Dendritic cell treated with granulocyte-macrophage colony-stimulating factor and Interleukin-4, amounts not matched to agents 40 ng/mL and 50 ng/mL, for 4 days (primary cell): ENCODE results near the gene NR0B2.
"Not testable (repeated sequence)": the region's sequence is repeated elsewhere in the genome, so short reads cannot be mapped to it uniquely, and the experiment has no call there.

Experiments used
- H3K27ac Mint-ChIP-seq: one replicate; pipeline ENCODE4 v1.8.0; 2022; ENCODE audit warnings: mild to moderate bottlenecking, mixed read lengths
- H3K27me3 Mint-ChIP-seq: one replicate; pipeline ENCODE4 v1.8.0; 2022; ENCODE audit warnings: mild to moderate bottlenecking, mixed read lengths
- H3K36me3 Mint-ChIP-seq: one replicate; pipeline ENCODE4 v1.8.0; 2022; ENCODE audit warnings: low read depth, mixed read lengths
- H3K4me1 Mint-ChIP-seq: one replicate; pipeline ENCODE4 v1.8.0; 2022; ENCODE audit warnings: low read depth, mixed read lengths
- H3K4me3 Mint-ChIP-seq: one replicate; pipeline ENCODE4 v1.8.0; 2022; ENCODE audit warnings: mild to moderate bottlenecking, moderate library complexity, mixed read lengths
- H3K9me3 Mint-ChIP-seq: one replicate; pipeline ENCODE4 v1.8.0; 2022; ENCODE audit warnings: mixed read lengths
- intact Hi-C: fragments of 100-400 bp; cut with micrococcal nuclease; formaldehyde crosslinking; loops from one replicate; pipeline ENCODE4 v1.15.0; 2022

Gene NR0B2

DNA sequence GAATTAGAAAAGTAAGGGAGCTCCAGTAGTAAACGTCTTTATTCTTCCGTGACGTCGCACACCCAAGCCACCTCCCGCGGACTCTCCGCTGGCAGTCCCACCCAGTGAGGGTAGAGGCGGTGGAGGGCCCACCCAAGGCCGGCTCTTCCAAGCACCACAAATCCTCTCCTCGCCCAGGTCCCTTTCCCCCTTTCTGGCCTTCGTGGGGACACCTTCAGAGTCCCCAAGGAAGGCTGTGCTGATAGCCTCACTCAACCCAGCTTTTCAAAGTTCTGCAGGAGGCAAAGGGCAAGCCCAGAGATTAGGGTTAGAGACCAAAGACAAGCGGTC, 23.3 kb downstream of the NR0B2 start:
- H3K4me1 Mint-ChIP-seq: peaks cover 37% of the 10 kb centered on the region
- no peaks in the 10 kb centered on the region for H3K9me3 Mint-ChIP-seq
- peaks cover 95% of the 10 kb centered on the region for H3K36me3 Mint-ChIP-seq
- intact Hi-C loops: no loop called here
- no peaks in the 10 kb centered on the region for H3K27me3 Mint-ChIP-seq
- peak overlapping the region; percentile 95 for H3K27ac Mint-ChIP-seq
- H3K4me3 Mint-ChIP-seq: peak overlapping the region; percentile 96

DNA sequence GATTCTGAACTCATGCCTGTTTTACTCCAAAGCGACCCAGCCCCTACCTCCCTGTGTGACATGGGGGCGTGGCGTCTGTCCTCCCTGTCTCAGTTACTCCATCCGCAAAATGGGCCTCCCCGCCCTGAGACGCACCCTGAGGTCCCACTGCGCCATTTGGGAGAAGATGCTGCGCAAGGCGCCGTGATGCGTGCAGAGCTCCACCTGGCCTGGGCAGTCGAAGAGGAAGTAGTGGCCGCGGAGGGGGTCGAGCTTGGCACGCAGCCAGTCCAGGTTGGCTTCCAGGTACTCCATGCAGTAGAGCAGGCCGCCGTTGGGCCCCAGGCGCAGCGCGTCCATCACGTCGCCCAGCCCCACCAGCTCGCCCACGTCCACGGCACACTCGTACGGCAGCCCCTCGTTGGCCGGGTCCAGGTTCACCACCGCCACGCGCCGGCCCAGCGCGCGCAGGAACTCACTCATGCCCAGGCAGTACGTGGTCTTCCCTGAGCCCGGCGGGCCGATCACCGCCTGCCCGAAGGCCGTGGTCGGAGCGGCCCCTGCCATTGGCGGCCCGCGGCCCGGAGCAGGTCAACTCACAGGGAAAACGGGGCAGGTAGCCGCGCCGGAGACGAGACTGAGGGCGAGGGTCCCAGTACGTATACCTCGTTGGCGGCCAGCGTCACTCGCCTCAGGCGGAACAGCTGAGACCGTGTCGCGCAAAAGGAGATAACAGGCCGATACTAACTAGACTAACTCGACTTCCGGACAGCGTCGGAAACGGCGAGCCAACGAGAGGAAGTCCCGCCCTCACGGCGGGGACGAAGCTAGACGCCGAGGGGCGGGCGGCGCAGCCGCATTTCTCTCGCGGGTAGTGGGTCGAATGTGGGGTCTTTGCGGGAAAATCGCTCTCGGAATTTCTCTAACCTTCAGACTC, 24.0 kb downstream of the NR0B2 start, which contains the start of gene GPN2:
Gene GPN2, minus strand, starts transcription at position 733 of the 916 bp plus-strand sequence. Its CDS starts 187 bp downstream, at position 546.
- intact Hi-C loops: no loop called here
- H3K4me1 Mint-ChIP-seq: peaks cover 36% of the 10 kb centered on the region
- no peaks in the 10 kb centered on the region for H3K27me3 Mint-ChIP-seq
- no peaks in the 10 kb centered on the region for H3K9me3 Mint-ChIP-seq
- peaks cover 95% of the 10 kb centered on the region for H3K36me3 Mint-ChIP-seq
- peak within 1 kb of the TSS; percentile 95 for H3K27ac Mint-ChIP-seq
- peak within 1 kb of the TSS; percentile 96 for H3K4me3 Mint-ChIP-seq

DNA sequence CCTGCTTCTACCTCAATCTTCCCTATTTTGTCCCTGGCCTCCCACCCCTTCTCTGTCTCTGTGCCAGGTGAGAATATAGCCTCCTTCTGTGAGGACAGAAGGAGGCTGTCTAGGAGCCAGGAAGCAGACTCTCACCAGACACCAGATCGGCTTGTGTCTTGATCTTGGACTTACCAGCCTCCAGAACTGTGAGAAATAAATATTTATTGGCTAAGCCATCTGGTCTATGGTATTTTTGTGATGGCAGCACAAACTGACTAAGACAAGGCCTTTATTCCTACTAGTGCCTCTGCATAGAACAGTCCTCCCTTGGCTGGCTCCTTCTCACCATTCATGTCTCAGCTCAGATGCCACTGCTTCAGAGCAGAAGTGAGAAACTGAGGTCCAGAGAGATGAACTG, 25.5 kb downstream of the NR0B2 start:
- Mint-ChIP-seq H3K27me3 (no peaks in the 10 kb centered on the region), H3K4me3 (no peak overlapping the region), H3K27ac (no peak overlapping the region), H3K9me3 (no peaks in the 10 kb centered on the region), H3K4me1 (peaks cover 30% of the 10 kb centered on the region), H3K36me3 (peaks cover 95% of the 10 kb centered on the region)
- intact Hi-C loops: no loop called here

DNA sequence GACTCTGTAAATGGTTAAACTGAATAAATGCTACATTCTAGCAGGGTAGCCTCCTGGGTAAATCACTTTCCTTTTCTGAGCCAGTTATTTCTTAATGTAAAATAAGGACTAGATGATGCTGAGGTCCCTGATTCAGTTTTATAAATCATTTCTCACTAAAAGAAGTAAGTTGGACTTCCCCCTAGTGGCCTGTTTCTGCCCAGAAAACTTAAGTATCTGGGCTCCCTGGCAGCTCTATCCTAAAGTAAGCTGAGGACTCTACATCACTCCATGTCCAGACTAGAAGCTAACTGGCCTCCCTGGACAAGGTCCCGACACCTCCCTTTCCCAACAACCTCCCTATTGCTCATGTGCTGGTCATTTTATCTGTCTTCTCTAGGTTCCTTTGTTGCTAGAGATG, 26.6 kb downstream of the NR0B2 start:
- intact Hi-C loops: no loop called here
- no peaks in the 10 kb centered on the region for H3K9me3 Mint-ChIP-seq

DNA sequence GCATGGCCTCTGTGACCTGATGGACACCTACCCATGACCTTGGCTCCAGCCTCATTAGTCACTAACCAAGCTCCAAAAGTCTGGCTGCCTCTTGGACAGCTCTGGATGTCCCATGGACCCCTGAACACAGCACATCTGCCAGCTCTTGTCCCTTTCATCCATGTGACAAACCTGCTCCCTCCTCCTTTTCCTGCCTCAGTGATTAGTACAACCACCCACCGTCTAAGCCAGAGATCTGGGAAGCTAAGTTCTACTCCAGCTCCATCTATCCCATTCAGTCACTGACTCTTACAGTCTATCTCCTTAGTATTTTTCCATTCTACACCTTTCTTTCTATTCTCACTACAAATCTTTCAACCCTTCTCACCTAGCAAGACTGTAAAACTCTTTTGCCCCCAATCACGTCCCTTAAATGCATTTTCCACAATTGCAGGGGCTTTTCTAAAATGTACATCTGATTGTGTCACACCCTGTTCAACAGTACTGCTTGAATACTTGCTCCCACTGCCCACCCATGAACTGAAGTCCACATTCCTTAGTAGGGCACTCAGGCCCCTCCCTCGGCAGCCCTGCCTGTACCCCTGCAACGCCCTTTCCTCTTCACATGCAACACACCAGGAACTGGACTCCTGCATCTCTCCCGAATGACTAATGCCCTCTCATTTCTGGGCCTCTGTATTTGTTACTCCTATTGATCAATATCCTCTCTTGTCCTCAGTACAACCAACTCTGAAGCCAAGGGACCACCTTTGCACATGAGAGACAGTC, 30.9 kb downstream of the NR0B2 start:
- H3K4me3 Mint-ChIP-seq: no peak overlapping the region
- H3K4me1 Mint-ChIP-seq: peaks cover under 1% of the 10 kb centered on the region
- H3K36me3 Mint-ChIP-seq: peaks cover 94% of the 10 kb centered on the region
- no peaks in the 10 kb centered on the region for H3K27me3 Mint-ChIP-seq
- H3K27ac Mint-ChIP-seq: no peak overlapping the region
- intact Hi-C loops: no loop called here
- no peaks in the 10 kb centered on the region for H3K9me3 Mint-ChIP-seq

More for the DNA sequence above, 26.6 kb downstream of the NR0B2 start:
- Mint-ChIP-seq H3K27ac (no peak overlapping the region), H3K4me1 (peaks cover 30% of the 10 kb centered on the region), H3K27me3 (no peaks in the 10 kb centered on the region), H3K36me3 (peaks cover 95% of the 10 kb centered on the region), H3K4me3 (no peak overlapping the region)

DNA sequence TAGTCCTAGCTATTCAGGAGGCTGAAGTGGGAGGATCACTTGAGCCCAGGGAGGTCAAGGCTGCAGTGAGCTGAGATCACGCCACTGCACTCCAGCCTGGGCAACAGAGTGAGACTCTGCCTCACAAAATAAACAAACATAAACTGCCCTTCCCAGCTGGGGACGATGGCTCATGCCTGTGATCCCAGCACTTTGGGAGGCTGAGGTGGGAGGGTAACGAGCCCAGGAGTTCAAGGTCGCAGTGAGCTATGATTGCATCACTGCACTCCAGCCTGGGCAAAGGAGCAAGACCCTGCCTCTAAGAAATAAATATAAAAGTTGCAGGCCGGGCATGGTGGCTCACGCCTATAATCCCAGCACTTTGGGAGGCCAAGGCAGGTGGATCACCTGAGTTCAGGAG, 32.2 kb downstream of the NR0B2 start:
- intact Hi-C loops, H3K27me3 Mint-ChIP-seq, H3K9me3 Mint-ChIP-seq, H3K4me1 Mint-ChIP-seq, H3K27ac Mint-ChIP-seq, H3K4me3 Mint-ChIP-seq: not testable (repeated sequence)
- peaks cover 92% of the 10 kb centered on the region for H3K36me3 Mint-ChIP-seq

DNA sequence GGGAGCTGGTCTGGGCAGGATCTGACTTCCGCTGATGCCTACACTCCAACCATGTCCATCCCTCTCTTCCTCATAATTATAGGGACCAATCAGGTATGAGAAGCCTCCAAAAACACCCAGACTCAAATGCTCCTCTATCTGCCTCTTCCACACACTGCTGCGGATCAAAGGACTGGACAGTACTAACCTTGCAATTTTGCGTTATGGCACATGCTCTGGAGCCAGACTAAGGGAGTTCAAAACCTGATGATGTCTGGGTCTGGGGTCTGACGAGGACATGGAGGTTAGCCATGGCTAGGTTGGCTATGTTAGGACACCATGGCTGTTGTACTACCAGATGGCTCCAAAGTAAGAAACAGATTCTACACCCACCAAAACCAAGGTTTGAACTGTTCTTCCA, 34.0 kb downstream of the NR0B2 start:
- intact Hi-C loops: loop anchor here (5.0 kb wide), 1 partner anchor 67 kb away; no protein-coding TSS in a partner anchor
- no peaks in the 10 kb centered on the region for H3K9me3 Mint-ChIP-seq
- H3K27ac Mint-ChIP-seq: no peak overlapping the region
- H3K27me3 Mint-ChIP-seq: no peaks in the 10 kb centered on the region
- H3K4me3 Mint-ChIP-seq: no peak overlapping the region
- no peaks in the 10 kb centered on the region for H3K4me1 Mint-ChIP-seq
- peaks cover 88% of the 10 kb centered on the region for H3K36me3 Mint-ChIP-seq

DNA sequence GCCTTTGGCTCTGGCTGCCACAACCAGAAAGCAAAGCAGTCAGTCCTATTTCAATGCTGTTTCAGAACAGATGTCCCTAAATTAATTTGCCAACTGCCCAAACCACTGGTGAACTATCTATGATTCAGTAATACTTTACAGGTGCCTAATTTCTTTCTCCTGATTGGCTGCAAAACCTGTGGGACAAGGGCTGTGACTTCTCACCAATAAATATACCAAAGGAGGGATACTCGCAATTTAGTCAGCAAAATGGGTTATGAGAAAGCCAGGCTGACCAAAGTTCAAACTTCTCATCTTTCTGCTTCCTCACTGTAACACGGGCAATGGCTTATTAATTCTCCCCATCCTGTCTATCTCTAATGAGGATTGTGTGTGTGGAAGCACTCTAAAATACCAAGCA, 36.4 kb downstream of the NR0B2 start:
- no peak overlapping the region for H3K27ac Mint-ChIP-seq
- no peaks in the 10 kb centered on the region for H3K9me3 Mint-ChIP-seq
- H3K4me3 Mint-ChIP-seq: no peak overlapping the region
- no peaks in the 10 kb centered on the region for H3K4me1 Mint-ChIP-seq
- H3K36me3 Mint-ChIP-seq: peaks cover 63% of the 10 kb centered on the region
- no peaks in the 10 kb centered on the region for H3K27me3 Mint-ChIP-seq
- intact Hi-C loops: loop anchor here (5.0 kb wide), 1 partner anchor 65 kb away; no protein-coding TSS in a partner anchor

DNA sequence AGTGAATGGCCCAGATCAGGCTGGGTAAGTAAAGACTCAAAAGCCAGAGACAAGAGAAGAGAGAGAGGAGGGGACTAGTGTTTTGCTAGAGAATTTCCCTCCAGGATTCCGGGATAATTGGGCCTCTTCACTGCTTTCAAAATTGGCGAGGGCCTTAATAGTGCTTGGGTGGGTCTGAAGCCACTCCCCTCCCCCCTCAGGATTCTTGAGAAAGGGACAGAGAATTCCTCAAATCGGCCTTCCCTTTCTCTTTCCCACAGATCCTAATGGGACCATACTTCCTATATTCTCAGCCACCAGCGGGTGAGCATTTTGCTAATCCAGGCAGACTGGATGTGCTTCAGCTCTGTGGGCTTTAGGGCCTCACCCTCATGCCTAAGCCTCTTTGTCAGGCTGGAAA, 38.9 kb downstream of the NR0B2 start:
- Mint-ChIP-seq H3K4me3 (no peak overlapping the region), H3K27ac (no peak overlapping the region), H3K9me3 (no peaks in the 10 kb centered on the region), H3K27me3 (no peaks in the 10 kb centered on the region), H3K36me3 (peaks cover 40% of the 10 kb centered on the region), H3K4me1 (no peaks in the 10 kb centered on the region)
- intact Hi-C loops: loop anchor here (5.0 kb wide), 1 partner anchor 63 kb away; no protein-coding TSS in a partner anchor

DNA sequence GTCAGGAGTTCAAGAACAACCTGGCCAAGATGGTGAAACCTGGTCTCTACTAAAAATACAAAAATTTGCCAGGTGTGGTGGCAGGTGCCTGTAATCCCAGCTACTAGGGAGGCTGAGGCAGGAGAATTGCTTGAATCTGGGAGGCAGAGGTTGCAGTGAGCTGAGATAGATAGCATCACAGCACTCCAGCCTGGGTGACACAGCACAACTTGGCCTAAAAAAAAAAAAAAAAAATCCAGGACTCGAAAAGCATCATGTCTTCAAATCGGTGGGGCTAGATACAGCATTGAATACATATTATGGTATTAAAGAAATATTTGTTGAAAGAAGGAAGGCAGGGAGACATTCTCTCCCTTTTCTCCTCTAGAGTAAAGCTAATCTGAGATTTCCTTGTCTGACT, 40.7 kb downstream of the NR0B2 start:
- H3K4me3 Mint-ChIP-seq, H3K4me1 Mint-ChIP-seq, H3K27me3 Mint-ChIP-seq, intact Hi-C loops, H3K27ac Mint-ChIP-seq, H3K9me3 Mint-ChIP-seq: not testable (repeated sequence)
- H3K36me3 Mint-ChIP-seq: peaks cover 25% of the 10 kb centered on the region

DNA sequence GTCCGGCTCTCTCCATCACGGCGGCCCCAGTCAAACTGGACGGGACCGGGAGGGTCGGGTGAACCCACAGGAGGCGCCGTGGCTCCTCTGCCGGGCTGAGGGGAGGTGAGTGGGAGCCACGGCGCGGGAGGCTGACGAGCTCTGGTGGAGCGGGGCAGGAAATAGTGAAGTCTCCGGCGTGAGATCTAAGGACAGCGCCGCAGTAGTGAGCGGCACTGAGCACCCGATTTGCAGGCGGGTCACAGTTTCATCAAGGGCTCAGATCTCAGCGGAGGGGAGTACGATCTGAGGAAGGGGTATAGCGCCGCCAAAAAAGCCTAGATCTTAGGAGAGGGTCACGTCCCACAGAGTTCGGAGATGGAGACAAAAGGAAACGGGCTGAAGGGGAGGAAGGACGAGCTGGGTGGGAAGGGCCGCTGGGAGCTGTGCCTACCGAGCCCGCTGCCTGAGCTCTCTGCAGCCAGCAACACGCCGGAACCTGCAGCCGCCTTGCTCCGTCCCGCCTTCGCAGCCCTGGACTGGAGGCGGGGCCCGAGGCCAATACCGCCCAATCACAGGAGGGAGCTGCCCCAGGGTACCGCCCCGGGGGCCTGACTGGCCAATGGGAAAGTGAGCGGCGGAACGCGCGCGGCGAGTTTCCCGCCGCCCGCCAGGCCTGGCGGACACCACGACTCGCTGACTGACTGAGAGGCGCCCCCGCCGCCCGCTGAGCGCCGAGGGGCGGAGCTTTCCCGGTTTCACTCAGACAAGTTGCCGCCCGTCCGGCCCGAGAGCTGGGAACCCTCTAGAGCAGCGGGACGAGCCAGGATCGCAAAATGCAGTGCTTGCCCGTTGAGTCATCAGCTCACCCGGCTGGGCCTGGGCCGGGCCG, 48.9 kb downstream of the NR0B2 start:
- Mint-ChIP-seq H3K27me3 (peaks cover 13% of the 10 kb centered on the region), H3K27ac (peak overlapping the region; percentile 85), H3K36me3 (peaks cover 6% of the 10 kb centered on the region), H3K4me3 (peak overlapping the region; percentile 94), H3K9me3 (no peaks in the 10 kb centered on the region), H3K4me1 (peaks cover 24% of the 10 kb centered on the region)
- intact Hi-C loops: no loop called here

DNA sequence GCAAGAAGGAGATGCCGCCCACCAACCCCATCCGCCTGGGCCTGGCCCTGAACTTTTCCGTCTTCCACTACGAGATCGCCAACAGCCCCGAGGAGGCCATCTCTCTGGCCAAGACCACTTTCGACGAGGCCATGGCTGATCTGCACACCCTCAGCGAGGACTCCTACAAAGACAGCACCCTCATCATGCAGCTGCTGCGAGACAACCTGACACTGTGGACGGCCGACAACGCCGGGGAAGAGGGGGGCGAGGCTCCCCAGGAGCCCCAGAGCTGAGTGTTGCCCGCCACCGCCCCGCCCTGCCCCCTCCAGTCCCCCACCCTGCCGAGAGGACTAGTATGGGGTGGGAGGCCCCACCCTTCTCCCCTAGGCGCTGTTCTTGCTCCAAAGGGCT, 50.1 kb downstream of the NR0B2 start:
- no peaks in the 10 kb centered on the region for H3K9me3 Mint-ChIP-seq
- H3K36me3 Mint-ChIP-seq: peaks cover 6% of the 10 kb centered on the region
- peak overlapping the region; percentile 85 for H3K27ac Mint-ChIP-seq
- peaks cover 13% of the 10 kb centered on the region for H3K27me3 Mint-ChIP-seq
- intact Hi-C loops: no loop called here
- peaks cover 24% of the 10 kb centered on the region for H3K4me1 Mint-ChIP-seq
- no peak overlapping the region for H3K4me3 Mint-ChIP-seq

DNA sequence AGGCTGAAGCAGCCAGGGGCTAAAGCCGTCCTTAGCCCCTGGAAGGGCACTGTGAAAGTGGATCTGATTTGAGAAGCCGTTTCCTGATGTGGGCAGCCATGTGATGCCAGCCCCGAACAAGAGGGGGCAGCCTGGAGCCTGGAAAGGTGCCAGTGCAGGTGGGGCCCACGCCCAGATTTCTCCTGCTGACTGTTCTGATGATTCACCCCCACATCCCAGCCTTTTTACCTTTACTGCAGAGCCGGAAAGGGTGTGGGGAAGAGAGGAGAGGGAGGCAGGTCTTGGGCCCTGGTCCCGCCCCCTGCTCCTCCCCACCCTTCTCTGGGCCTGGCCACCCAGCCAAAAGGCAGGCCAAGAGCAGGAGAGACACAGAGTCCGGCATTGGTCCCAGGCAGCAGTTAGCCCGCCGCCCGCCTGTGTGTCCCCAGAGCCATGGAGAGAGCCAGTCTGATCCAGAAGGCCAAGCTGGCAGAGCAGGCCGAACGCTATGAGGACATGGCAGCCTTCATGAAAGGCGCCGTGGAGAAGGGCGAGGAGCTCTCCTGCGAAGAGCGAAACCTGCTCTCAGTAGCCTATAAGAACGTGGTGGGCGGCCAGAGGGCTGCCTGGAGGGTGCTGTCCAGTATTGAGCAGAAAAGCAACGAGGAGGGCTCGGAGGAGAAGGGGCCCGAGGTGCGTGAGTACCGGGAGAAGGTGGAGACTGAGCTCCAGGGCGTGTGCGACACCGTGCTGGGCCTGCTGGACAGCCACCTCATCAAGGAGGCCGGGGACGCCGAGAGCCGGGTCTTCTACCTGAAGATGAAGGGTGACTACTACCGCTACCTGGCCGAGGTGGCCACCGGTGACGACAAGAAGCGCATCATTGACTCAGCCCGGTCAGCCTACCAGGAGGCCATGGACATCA, 50.7 kb downstream of the NR0B2 start, which contains the start of gene SFN:
Gene SFN, plus strand, starts transcription at position 369 of the 904 bp plus-strand sequence. Its CDS starts 64 bp downstream, at position 433.
- H3K36me3 Mint-ChIP-seq: peaks cover 9% of the 10 kb centered on the region
- peaks cover 24% of the 10 kb centered on the region for H3K4me1 Mint-ChIP-seq
- H3K27me3 Mint-ChIP-seq: peaks cover 13% of the 10 kb centered on the region
- no peaks in the 10 kb centered on the region for H3K9me3 Mint-ChIP-seq
- intact Hi-C loops: no loop called here
- no peak within 1 kb of the TSS for H3K4me3 Mint-ChIP-seq
- peak within 1 kb of the TSS; percentile 85 for H3K27ac Mint-ChIP-seq
